ENCODE measurements around the gene HMGB1. TPM values are rescaled to one million over a fixed set of nuclear protein-coding genes. Genes with fewer than 3 reads are reported as not detected.
A peak's percentile ranks its signal among the peaks of the same experiment; 100 is the strongest.

The HMGB1 gene
- total and polyA plus RNA-seq, 2 donors (not counting 1 experiment from before 2014, with no cell fraction given): 79.2 to 529 TPM

DNA sequence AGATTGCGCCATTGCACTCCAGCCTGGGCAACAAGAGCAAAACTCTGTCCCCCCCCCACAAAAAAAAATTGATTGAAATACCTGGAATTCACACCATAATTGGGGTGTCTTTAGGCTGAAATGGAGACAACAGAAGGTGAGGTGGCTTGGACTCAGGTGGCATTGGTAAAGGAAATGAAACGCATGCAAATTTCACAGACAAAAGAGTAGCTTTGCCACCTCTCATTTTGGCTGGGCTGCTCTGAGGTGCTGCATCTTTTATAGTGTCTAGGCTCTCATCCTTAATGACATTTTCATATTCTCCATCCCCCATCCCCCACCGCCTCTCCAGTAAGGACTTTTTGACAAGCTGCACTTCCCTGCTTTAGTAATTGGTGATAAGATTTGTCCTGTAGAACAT lies 36.5 kb downstream of the HMGB1 start:
- intact Hi-C loops (cut with micrococcal nuclease): no loop called here
- Histone ChIP-seq H3K27me3 (replicated peaks in 1 of 4; ENCODE audit: control extremely low read depth in 1 of 4, control insufficient read depth in 3 of 4, insufficient read depth in 4 of 4, low read length in 3 of 4) (no peaks in the 10 kb centered on the region), H3K9me3 (ENCODE audit: control extremely low read depth in 1 of 3, control insufficient read depth in 2 of 3, insufficient read depth in 1 of 3, low read length in 2 of 3) (no peaks in the 10 kb centered on the region), H3K27ac (ENCODE audit: low read length in 2 of 2) (no peak overlapping the region), H3K36me3 (replicated peaks in 1 of 2; ENCODE audit: control extremely low read depth in 1 of 2, control insufficient read depth in 1 of 2, extremely low read depth in 1 of 2, insufficient read depth in 2 of 2, low read length in 1 of 2) (no peaks in the 10 kb centered on the region), H2AFZ (ENCODE audit: insufficient read depth, low read depth, low read length, poor library complexity, severe bottlenecking) (no peak overlapping the region), H3K79me2 (ENCODE audit: control insufficient read depth, insufficient read depth, low read length) (no peaks in the 10 kb centered on the region), H4K20me1 (ENCODE audit: control insufficient read depth, insufficient read depth, low read length, poor library complexity, severe bottlenecking) (no peaks in the 10 kb centered on the region), H3K9ac (ENCODE audit: low read length) (no peak overlapping the region), H3K4me1 (ENCODE audit: control insufficient read depth in 2 of 2, insufficient read depth in 2 of 2, low read length in 2 of 2) (peaks cover 21 to 30% of the 10 kb centered on the region in 2 donors), H3K4me2 (replicated peaks; ENCODE audit: low read depth, low read length, poor library complexity, severe bottlenecking) (peak overlapping the region; percentile 33), H3K4me3 (ENCODE audit: control extremely low read depth in 1 of 5, extremely low read depth in 1 of 5, insufficient read depth in 1 of 5, low read depth in 2 of 5, low read length in 4 of 5) (no peak overlapping the region)
- POLR2A ChIA-PET: interaction anchor here (0.6 to 2.2 kb wide), 8 partner anchors 8 to 187 kb away, joined by 3 to 12 read pairs (median 4); no protein-coding TSS in a partner anchor
- Mint-ChIP-seq H3K27me3 (no peaks in the 10 kb centered on the region), H3K4me3 (no peak overlapping the region), H3K4me1 (peaks cover 32% of the 10 kb centered on the region), H3K27ac (peak overlapping the region; percentile 53), H3K9me3 (ENCODE audit: insufficient read depth) (no peaks in the 10 kb centered on the region)
- CTCF ChIA-PET: interaction anchor here (0.6 to 3.2 kb wide), 7 partner anchors 14 to 150 kb away, joined by 3 to 15 read pairs (median 3); no protein-coding TSS in a partner anchor
- ATAC-seq (ENCODE audit: low read depth) (no peak), DNase-seq (no peak)
- WGBS (ENCODE audit: insufficient coverage): 100% methylated on average over 1 of the region's 3 CpGs
- TF ChIP-seq, protein P1, sequence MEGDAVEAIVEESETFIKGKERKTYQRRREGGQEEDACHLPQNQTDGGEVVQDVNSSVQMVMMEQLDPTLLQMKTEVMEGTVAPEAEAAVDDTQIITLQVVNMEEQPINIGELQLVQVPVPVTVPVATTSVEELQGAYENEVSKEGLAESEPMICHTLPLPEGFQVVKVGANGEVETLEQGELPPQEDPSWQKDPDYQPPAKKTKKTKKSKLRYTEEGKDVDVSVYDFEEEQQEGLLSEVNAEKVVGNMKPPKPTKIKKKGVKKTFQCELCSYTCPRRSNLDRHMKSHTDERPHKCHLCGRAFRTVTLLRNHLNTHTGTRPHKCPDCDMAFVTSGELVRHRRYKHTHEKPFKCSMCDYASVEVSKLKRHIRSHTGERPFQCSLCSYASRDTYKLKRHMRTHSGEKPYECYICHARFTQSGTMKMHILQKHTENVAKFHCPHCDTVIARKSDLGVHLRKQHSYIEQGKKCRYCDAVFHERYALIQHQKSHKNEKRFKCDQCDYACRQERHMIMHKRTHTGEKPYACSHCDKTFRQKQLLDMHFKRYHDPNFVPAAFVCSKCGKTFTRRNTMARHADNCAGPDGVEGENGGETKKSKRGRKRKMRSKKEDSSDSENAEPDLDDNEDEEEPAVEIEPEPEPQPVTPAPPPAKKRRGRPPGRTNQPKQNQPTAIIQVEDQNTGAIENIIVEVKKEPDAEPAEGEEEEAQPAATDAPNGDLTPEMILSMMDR (IDR thresholded peaks at IDR 0.05): no peak
- no peak for TF ChIP-seq EZH2 (IDR thresholded peaks at IDR 0.05; ENCODE audit: borderline replicate concordance, insufficient read depth, low read depth, low read length, poor library complexity, severe bottlenecking)

DNA sequence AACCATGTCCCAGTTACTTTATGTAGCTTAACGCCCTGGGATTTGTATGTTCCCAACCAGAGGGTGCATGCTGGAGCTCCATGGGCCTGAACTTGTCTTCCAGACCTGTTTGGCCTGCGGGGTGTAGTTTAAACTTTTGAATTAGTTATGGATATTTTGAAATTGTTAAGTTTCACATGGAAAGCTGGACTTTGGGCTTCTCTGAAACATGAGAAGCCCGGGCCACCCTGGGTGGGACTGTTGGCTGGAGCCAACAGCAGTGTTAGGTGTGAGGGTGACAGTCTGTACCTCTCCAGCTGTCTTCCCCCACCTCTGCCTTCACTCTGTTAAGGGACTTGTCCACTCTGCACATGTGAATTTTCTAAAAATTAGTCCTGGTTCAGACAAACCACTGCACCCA lies 41.8 kb downstream of the HMGB1 start:
- DNase-seq (no peak), ATAC-seq (ENCODE audit: low read depth) (no peak)
- H3K9me3 Mint-ChIP-seq (ENCODE audit: insufficient read depth): no peaks in the 10 kb centered on the region
- no peak overlapping the region for H3K4me3 ChIP-seq (ENCODE audit: control extremely low read depth in 1 of 5, extremely low read depth in 1 of 5, insufficient read depth in 1 of 5, low read depth in 2 of 5, low read length in 4 of 5)
- no peak overlapping the region for H3K9ac ChIP-seq (ENCODE audit: low read length)
- no peak overlapping the region for H3K4me2 ChIP-seq (replicated peaks; ENCODE audit: low read depth, low read length, poor library complexity, severe bottlenecking)
- H3K9me3 ChIP-seq (ENCODE audit: control extremely low read depth in 1 of 3, control insufficient read depth in 2 of 3, insufficient read depth in 1 of 3, low read length in 2 of 3): no peaks in the 10 kb centered on the region
- no peaks in the 10 kb centered on the region for H3K36me3 ChIP-seq (replicated peaks in 1 of 2; ENCODE audit: control extremely low read depth in 1 of 2, control insufficient read depth in 1 of 2, extremely low read depth in 1 of 2, insufficient read depth in 2 of 2, low read length in 1 of 2)
- ChIA-PET POLR2A (no interaction called here), CTCF (interaction anchor here (0.7 to 1.2 kb wide), 5 partner anchors 15 to 69 kb away, joined by 3 to 4 read pairs (median 3); no protein-coding TSS in a partner anchor)
- H3K79me2 ChIP-seq (ENCODE audit: control insufficient read depth, insufficient read depth, low read length): no peaks in the 10 kb centered on the region
- intact Hi-C loops (cut with micrococcal nuclease): loop anchor here (2.0 to 5.0 kb wide), 2 partner anchors 38 to 69 kb away; no protein-coding TSS in a partner anchor
- H3K4me1 ChIP-seq (ENCODE audit: control insufficient read depth in 2 of 2, insufficient read depth in 2 of 2, low read length in 2 of 2): peaks cover 18 to 31% of the 10 kb centered on the region in 2 donors
- H3K27ac ChIP-seq (ENCODE audit: low read length in 2 of 2): no peak overlapping the region
- H2AFZ ChIP-seq (ENCODE audit: insufficient read depth, low read depth, low read length, poor library complexity, severe bottlenecking): no peak overlapping the region
- no peaks in the 10 kb centered on the region for H3K27me3 Mint-ChIP-seq
- peak overlapping the region; percentile 59 for H3K4me3 Mint-ChIP-seq
- H3K27me3 ChIP-seq (replicated peaks in 1 of 4; ENCODE audit: control extremely low read depth in 1 of 4, control insufficient read depth in 3 of 4, insufficient read depth in 4 of 4, low read length in 3 of 4): no peaks in the 10 kb centered on the region
- TF ChIP-seq, protein P1 (IDR thresholded peaks at IDR 0.05): no peak
- TF ChIP-seq EZH2 (IDR thresholded peaks at IDR 0.05; ENCODE audit: borderline replicate concordance, insufficient read depth, low read depth, low read length, poor library complexity, severe bottlenecking): no peak
- no peaks in the 10 kb centered on the region for H4K20me1 ChIP-seq (ENCODE audit: control insufficient read depth, insufficient read depth, low read length, poor library complexity, severe bottlenecking)
- WGBS (ENCODE audit: insufficient coverage): 100% methylated on average over 2 of the region's 3 CpGs
- peaks cover 34% of the 10 kb centered on the region for H3K4me1 Mint-ChIP-seq
- no peak overlapping the region for H3K27ac Mint-ChIP-seq
